Tibial nerve (tissue), 4 donors: ENCODE results near the gene NTPCR.

Experiments used
- EP300 ChIP-seq, 2 donors: sonication (generic); formaldehyde crosslinking; IDR thresholded peaks; one replicate each; pipeline ENCODE4 v1.6.1; 2017; ENCODE audit warnings: antibody characterized with exemption in 2 of 2, mild to moderate bottlenecking in 1 of 2
- TF ChIP-seq, protein P1 (sequence below), 5 experiments: fragments of 200-600 bp in 3 of 5; fragments of 450-650 bp in 2 of 5; sonication (generic) in 3 of 5; IDR thresholded peaks; one replicate each; pipeline ENCODE4 v1.5.1; 2016 to 2019; ENCODE audit warnings: antibody characterized with exemption in 5 of 5, mild to moderate bottlenecking in 3 of 5, moderate library complexity in 2 of 5

DNA sequence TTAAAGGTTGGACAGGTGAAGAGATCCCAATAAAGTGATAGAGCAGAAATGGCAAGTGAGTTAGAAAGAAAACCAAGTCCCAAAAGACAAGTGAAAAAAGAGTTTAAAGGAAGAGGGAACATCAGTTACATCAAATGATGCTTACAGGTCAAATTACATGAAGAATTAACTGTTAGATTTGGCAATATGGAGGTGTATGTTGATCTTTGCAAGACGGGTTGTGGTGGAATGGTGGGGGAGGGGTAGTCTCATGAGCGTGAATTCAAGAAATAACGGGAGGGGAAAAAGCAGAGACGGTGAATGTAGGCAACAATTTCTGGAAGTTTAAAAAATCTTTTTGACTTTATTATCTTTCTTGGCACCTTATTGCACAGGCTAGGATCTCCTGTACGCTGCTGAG, 76.6 kb downstream of the NTPCR start:
- no peak for TF ChIP-seq EP300 (IDR thresholded peaks at IDR 0.05)
- TF ChIP-seq, protein P1, sequence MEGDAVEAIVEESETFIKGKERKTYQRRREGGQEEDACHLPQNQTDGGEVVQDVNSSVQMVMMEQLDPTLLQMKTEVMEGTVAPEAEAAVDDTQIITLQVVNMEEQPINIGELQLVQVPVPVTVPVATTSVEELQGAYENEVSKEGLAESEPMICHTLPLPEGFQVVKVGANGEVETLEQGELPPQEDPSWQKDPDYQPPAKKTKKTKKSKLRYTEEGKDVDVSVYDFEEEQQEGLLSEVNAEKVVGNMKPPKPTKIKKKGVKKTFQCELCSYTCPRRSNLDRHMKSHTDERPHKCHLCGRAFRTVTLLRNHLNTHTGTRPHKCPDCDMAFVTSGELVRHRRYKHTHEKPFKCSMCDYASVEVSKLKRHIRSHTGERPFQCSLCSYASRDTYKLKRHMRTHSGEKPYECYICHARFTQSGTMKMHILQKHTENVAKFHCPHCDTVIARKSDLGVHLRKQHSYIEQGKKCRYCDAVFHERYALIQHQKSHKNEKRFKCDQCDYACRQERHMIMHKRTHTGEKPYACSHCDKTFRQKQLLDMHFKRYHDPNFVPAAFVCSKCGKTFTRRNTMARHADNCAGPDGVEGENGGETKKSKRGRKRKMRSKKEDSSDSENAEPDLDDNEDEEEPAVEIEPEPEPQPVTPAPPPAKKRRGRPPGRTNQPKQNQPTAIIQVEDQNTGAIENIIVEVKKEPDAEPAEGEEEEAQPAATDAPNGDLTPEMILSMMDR (IDR thresholded peaks at IDR 0.05) = no peak
